Measurements from ENCODE around the gene EML5.

GRCh38 chr14:88667555-88668273 is 125.0 kb downstream of the EML5 start:
- TF ChIP-seq CTCF (IDR thresholded peaks at IDR 0.05) (peak; percentile 93), ZFX (IDR thresholded peaks at IDR 0.05; ENCODE audit: borderline replicate concordance) (no peak)
